ENCODE data around the gene SLC6A4.

GRCh38 chr17:30229012-30229411 is 6.5 kb downstream of the SLC6A4 start:
- TF ChIP-seq CTCF (IDR thresholded peaks at IDR 0.05; ENCODE audit: low read depth, low read length, poor library complexity, severe bottlenecking) (no peak), EZH2phosphoT487 (IDR thresholded peaks at IDR 0.05; ENCODE audit: borderline replicate concordance, low read length) (no peak)
